K562 (cell line): Measurements from ENCODE around the gene TWSG1. TPM values are rescaled to one million over a fixed set of nuclear protein-coding genes. Genes with fewer than 3 reads are reported as not detected.

Experiments used
- ADNP ChIP-seq: fragments of 200-800 bp; sonication (Bioruptor generic); IDR thresholded peaks from 2 replicates; pipeline ENCODE4 v1.6.1; 2016; ENCODE audit warnings: missing genetic modification characterization, missing compliant biosample characterization
- ARID4B ChIP-seq: sonication (generic); formaldehyde crosslinking; IDR thresholded peaks from 2 replicates; pipeline ENCODE4 v1.8.0; 2022; ENCODE audit warnings: mild to moderate bottlenecking, missing genetic modification reagents
- ARNT ChIP-seq, 2 experiments: fragments of 450-650 bp; IDR thresholded peaks; 2 replicates each; pipeline ENCODE4 v1.6.1; 2016; ENCODE audit warnings: mild to moderate bottlenecking in 1 of 2
- CHD2 ChIP-seq: IDR thresholded peaks from 2 replicates; pipeline ENCODE4 v1.6.1; 2011; ENCODE audit warnings: low read depth, low read length
- DEAF1 ChIP-seq: fragments of 450-650 bp; formaldehyde crosslinking; IDR thresholded peaks from 2 replicates; pipeline ENCODE4 v1.4.0; 2020; ENCODE audit warnings: mild to moderate bottlenecking, moderate library complexity
- FUS ChIP-seq: fragments of 200-400 bp; formaldehyde crosslinking; optimal IDR thresholded peaks from 2 replicates; pipeline ENCODE3; 2017; ENCODE audit warnings: low read depth, low read length
- JUNB ChIP-seq: fragments of 450-650 bp; formaldehyde crosslinking; conservative IDR thresholded peaks from 2 replicates; pipeline ENCODE4 v1.4.0; 2020; ENCODE audit warnings: mild to moderate bottlenecking
- MAFK ChIP-seq: IDR thresholded peaks from 2 replicates; pipeline ENCODE4 v1.6.1; 2011; ENCODE audit warnings: low read length, improper control_type of control experiment
- NCOA4 ChIP-seq: fragments of 450-650 bp; IDR thresholded peaks from 2 replicates; pipeline ENCODE4 v1.6.1; 2018; ENCODE audit warnings: mild to moderate bottlenecking; ENCODE audit not compliant: partially characterized antibody
- NCOR1 ChIP-seq: fragments of 450-650 bp; IDR thresholded peaks from 2 replicates; pipeline ENCODE4 v1.6.1; 2016; ENCODE audit warnings: mild to moderate bottlenecking, moderate library complexity
- NFIX ChIP-seq: fragments of 250-450 bp; sonication (Bioruptor Pico); IDR thresholded peaks from 2 replicates; pipeline ENCODE4 v1.4.0; 2020; ENCODE audit warnings: low read depth, mild to moderate bottlenecking, moderate library complexity
- NR2F6 ChIP-seq: fragments of 450-650 bp; formaldehyde crosslinking; IDR thresholded peaks from 2 replicates; pipeline ENCODE4 v1.4.0; 2020; ENCODE audit warnings: mild to moderate bottlenecking
- POLR3G ChIP-seq: IDR thresholded peaks from 2 replicates; pipeline ENCODE4 v1.6.1; 2011; ENCODE audit not compliant: insufficient read length, insufficient replicate concordance; ENCODE audit errors: extremely low read depth
- SMAD1 ChIP-seq: fragments of 150-350 bp; IDR thresholded peaks from 2 replicates; pipeline ENCODE4 v1.6.1; 2014; ENCODE audit warnings: low read length, low read depth; ENCODE audit not compliant: partially characterized antibody
- SMAD3 ChIP-seq: fragments of 450-650 bp; formaldehyde crosslinking; conservative IDR thresholded peaks from 2 replicates; pipeline ENCODE4 v1.4.0; 2020; ENCODE audit warnings: mild to moderate bottlenecking
- STAT5A ChIP-seq: IDR thresholded peaks from 2 replicates; pipeline ENCODE4 v1.6.1; 2012; ENCODE audit warnings: low read length, inconsistent platforms, borderline replicate concordance
- ZNF124 ChIP-seq: sonication (generic); formaldehyde crosslinking; IDR thresholded peaks from 2 replicates; pipeline ENCODE4 v1.8.1; 2022; ENCODE audit warnings: missing genetic modification reagents
- ZNF408 ChIP-seq: fragments of 250-450 bp; sonication (Bioruptor Pico); IDR thresholded peaks from 2 replicates; pipeline ENCODE4 v1.4.0; 2020; ENCODE audit warnings: low read depth, mild to moderate bottlenecking, moderate library complexity
- ZNF41 ChIP-seq: fragments of 250-450 bp; sonication (Bioruptor Pico); conservative IDR thresholded peaks from 2 replicates; pipeline ENCODE4 v1.4.0; 2020; ENCODE audit warnings: mild to moderate bottlenecking
- ZNF696 ChIP-seq: fragments of 250-450 bp; sonication (Bioruptor Pico); conservative IDR thresholded peaks from 2 replicates; pipeline ENCODE4 v1.4.0; 2020; ENCODE audit warnings: mild to moderate bottlenecking, moderate library complexity
- ZSCAN29 ChIP-seq: fragments of 450-650 bp; IDR thresholded peaks from 2 replicates; pipeline ENCODE4 v1.6.1; 2017
- polyA plus RNA-seq, 8 experiments: library from polyadenylated mRNA; depleted of rRNA in 4 of 8; stranded (reverse) in 5 of 8; unstranded in 3 of 8; fragments of >200 nt; fragmentation: Nextera tagmentation in 2 of 8; fragmentation: Illumina TruSeq in 1 of 8; extraction: Ambion mirVana in 2 of 8; extraction: Trizol in 1 of 8; gene quantifications; 2 replicates each; pipeline versions ENCODE4 v1.2.1 to v1.2.3, GENCODE V29; 2011 to 2014; ENCODE audit warnings: inconsistent platforms in 1 of 8, missing spikeins in 1 of 8
- total RNA-seq, 7 experiments: library from RNA; depleted of rRNA in 6 of 7; stranded (reverse); fragments of >200 nt in 6 of 7; fragmentation: Illumina TruSeq in 2 of 7; extraction: Trizol in 2 of 7; gene quantifications; 2 replicates each; pipeline versions ENCODE4 v1.2.1 to v1.2.3, GENCODE V29; 2011 to 2021; ENCODE audit warnings: low replicate concordance in 1 of 7

TWSG1 gene
- total and polyA plus RNA-seq, 9 of the 15 experiments (the other 6 are each of a cell fraction or from before 2014, with no cell fraction given), result 10.4 to 37.2 (median 25.1) TPM

GRCh38 chr18:9403795-9404564 lies 69.4 kb downstream of the TWSG1 start (continued):
- no peak; the same call in 1 of the 2 replicates for TF ChIP-seq ARID4B
- no peak for TF ChIP-seq NR2F6 (CRISPR knock-in tag)
- TF ChIP-seq DEAF1 (CRISPR knock-in tag), result no peak
- no peak for TF ChIP-seq NCOR1
- no peak for TF ChIP-seq ZNF124 (CRISPR knock-in tag)
- TF ChIP-seq NCOA4, result no peak
- no peak for TF ChIP-seq ZNF408 (CRISPR knock-in tag)
- no peak for TF ChIP-seq STAT5A
- no peak for TF ChIP-seq CHD2
- no peak for TF ChIP-seq JUNB
- no peak for TF ChIP-seq SMAD1
- TF ChIP-seq ADNP (tag), result no peak
- no peak for TF ChIP-seq FUS
- no peak for TF ChIP-seq ARNT (IDR thresholded peaks at IDR 0.05)
- TF ChIP-seq NFIX (CRISPR knock-in tag), result no peak
- TF ChIP-seq MAFK, result no peak
- no peak for TF ChIP-seq SMAD3 (CRISPR knock-in tag)
- TF ChIP-seq ZNF696 (CRISPR knock-in tag), result no peak
- no peak for TF ChIP-seq ZSCAN29
- no peak for TF ChIP-seq POLR3G
- TF ChIP-seq ZNF41 (CRISPR knock-in tag), result no peak
